ENCODE results near the gene HGS.

The HGS gene

DNA sequence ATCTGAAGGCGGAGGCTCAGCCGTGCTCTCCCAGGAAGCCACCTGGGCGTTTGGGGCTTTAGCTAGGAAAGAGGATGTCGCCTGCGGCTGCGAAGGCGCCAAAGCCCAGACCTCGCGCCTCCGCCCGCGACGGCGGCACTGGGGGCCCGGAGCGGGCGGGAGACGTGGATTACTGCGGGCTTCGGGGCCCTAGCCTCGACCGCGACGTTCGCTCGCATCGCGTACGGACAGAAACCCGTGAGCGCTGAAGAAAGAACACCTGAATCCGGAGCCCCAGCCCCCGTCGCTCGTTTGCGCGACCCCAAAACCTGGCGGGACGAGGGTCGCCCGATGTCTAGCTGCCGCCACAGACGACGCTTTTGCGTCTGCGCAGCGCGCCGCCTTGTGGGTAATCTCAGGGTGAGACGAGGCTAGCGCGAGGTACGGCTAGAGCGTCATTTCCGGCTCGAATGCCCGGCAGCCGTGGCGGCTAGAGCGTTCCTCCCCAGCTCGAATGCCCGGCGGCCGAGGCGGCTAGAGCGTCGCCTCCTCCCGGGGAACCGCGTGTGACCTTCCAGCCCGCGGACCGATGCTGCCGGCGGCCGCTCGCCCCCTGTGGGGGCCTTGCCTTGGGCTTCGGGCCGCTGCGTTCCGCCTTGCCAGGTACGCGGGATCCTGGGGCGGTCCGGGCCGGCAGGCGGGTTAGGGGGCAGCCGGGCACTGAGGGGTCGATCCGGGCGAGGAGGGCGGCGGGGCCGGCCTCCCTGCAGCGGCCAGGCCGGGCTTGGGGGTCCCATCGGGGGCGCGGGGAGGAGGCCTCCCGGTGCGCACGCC, 19.3 kb downstream of the HGS start, which contains the start of gene MRPL12:
Gene MRPL12 (plus strand): TSS at position 434 of the 813 bp plus-strand sequence. CDS start 135 bp downstream, at position 569.
- peak; percentile 73 for DNase-seq (ENCODE audit: extremely low read depth, low read depth)
- TF ChIP-seq, protein P1, sequence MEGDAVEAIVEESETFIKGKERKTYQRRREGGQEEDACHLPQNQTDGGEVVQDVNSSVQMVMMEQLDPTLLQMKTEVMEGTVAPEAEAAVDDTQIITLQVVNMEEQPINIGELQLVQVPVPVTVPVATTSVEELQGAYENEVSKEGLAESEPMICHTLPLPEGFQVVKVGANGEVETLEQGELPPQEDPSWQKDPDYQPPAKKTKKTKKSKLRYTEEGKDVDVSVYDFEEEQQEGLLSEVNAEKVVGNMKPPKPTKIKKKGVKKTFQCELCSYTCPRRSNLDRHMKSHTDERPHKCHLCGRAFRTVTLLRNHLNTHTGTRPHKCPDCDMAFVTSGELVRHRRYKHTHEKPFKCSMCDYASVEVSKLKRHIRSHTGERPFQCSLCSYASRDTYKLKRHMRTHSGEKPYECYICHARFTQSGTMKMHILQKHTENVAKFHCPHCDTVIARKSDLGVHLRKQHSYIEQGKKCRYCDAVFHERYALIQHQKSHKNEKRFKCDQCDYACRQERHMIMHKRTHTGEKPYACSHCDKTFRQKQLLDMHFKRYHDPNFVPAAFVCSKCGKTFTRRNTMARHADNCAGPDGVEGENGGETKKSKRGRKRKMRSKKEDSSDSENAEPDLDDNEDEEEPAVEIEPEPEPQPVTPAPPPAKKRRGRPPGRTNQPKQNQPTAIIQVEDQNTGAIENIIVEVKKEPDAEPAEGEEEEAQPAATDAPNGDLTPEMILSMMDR (IDR thresholded peaks at IDR 0.05; ENCODE audit: low read depth, low read length) = no peak

DNA sequence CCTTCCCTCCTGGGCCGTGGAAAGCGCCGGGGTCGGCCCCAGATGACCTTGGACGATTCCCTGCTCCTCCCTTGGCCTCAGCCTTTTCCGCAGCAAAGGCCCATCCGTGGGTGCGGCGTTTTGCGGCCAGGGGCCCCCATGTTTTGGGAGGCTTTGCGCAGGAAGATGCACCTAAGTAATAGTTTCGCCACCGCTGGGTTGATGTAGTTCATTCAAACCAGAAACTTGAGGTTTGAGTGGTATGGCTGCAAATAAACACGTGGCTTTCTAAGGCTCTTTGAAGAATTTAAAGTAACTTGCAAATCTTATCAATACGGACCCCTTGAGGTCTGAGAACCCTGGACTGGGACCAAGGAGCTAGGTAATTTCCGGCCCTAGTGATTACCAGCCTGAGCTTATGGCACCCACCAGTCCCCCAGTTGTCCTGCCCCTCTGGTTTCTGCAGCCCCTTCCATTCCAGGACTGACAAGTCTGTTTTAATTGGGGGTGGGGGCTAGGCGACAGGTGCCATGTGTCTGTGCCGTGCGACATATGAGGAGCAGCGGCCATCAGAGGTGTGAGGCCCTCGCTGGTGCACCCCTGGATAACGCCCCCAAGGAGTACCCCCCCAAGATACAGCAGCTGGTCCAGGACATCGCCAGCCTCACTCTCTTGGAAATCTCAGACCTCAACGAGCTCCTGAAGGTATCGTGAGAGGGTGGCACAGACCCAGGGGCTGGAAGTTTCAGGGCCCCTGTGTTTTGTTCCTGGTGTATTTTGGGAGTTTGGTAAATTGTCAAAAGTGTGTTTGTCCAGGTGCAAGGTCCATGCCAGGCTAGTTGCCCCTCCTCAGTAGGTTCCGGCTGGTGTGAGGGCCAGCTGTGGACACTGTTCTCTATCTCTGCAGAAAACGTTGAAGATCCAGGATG, 20.2 kb downstream of the HGS start:
- TF ChIP-seq, protein P1 (IDR thresholded peaks at IDR 0.05; ENCODE audit: low read depth, low read length) = no peak
- no peak for DNase-seq (ENCODE audit: extremely low read depth, low read depth)

DNA sequence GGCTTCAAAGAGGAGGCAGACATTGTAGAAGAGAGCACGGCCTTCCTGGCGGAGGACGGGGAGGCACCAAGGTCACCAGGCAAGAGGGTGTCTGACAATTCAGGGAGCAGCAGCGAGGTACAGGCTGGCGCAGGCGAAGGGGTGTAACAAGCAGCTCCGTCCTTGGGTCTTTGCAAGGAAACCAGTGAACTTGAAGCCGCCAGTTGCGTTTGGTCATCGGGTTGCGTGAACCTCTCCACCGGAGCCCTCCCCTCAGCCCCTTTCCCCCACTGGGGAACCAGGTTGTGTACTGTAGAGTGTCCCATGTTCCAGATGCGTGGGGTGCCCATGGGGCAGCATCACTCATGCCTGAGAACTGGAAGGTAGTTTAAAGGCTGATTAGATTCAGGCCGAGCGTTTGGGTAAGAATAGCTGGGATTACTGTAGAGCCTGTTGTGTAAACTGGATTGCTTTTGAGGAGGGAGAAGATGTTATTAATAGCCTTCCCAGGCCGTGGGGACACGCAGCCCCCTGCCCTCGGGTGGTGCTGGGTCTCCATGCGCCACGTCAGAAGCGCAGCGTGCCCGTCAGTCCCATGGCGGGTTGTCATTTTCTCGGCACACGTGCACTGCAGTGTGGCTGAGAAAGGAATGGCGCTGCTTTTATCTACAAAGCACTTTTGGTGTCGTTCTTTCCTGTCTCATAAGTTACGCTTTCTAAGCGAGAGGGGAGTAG, 21.9 kb downstream of the HGS start:
- TF ChIP-seq, protein P1 (IDR thresholded peaks at IDR 0.05; ENCODE audit: low read depth, low read length) = no peak
- no peak for DNase-seq (ENCODE audit: extremely low read depth, low read depth)

DNA sequence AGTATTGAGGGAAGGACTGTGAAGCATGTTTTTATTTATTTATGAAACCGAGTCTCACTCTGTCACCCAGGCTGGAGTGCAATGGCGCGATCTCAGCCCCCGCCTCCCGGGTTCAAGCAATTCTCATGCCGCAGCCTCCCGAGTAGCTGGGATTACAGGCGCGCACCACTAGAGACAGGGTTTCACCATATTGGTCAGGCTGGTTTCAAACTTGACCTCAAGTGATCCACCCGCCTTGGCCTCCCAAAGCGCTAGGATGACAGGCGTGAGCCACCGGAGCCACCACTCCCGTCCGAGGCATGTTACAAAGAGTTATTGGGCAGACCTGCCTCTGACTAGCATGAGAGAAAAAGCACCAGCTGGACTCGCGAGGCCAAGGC, 22.4 kb downstream of the HGS start:
- DNase-seq (ENCODE audit: extremely low read depth, low read depth) = no peak
- TF ChIP-seq, protein P1 (IDR thresholded peaks at IDR 0.05; ENCODE audit: low read depth, low read length) = no peak

DNA sequence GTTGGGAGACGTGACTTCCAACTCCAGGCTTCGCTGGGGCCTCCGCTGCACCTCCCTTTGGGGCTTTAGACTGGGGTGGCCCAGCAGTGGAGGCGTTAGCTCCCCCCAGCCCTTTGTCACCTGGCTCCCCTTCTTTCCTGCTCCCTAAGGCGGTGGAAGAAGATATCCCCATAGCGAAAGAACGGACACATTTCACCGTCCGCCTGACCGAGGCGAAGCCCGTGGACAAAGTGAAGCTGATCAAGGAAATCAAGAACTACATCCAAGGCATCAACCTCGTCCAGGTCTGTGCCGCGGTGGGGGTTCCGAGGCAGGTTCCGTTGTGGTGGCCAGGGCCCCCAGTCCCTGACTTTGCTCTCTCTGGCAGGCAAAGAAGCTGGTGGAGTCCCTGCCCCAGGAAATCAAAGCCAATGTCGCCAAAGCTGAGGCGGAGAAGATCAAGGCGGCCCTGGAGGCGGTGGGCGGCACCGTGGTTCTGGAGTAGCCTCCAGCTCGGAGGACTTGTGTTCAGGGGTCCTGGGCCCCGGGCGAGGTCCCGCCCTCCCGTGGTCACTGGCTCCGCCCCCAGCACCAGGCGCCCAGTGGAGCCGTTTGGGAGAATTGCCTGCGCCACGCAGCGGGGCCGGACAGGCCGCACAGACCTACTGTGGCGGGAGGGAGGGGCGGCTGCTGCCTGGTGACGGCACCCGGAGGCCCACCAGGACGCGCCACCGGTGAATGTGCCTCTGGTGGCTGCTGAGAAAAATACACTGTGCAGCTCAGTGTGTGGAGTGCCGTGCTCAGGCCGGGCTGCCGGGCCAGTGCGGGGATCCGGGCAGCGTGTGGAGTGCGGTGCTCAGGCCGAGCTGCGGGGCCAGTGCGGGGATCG, 23.2 kb downstream of the HGS start:
- DNase-seq (ENCODE audit: extremely low read depth, low read depth) = no peak
- TF ChIP-seq, protein P1 (IDR thresholded peaks at IDR 0.05; ENCODE audit: low read depth, low read length) = no peak
